ENCODE data around the gene CFAP210.

The CFAP210 gene

GRCh38 chr2:169729274-169729605, 35.0 kb upstream of the CFAP210 start:
- TF ChIP-seq TAF1 (IDR thresholded peaks at IDR 0.05; ENCODE audit: borderline replicate concordance, insufficient read depth, low read length) (no peak), FOXP2 (optimal IDR thresholded peaks at IDR 0.05; ENCODE audit: borderline replicate concordance, extremely low read depth, extremely low read length, insufficient read depth) (no peak), POLR2AphosphoS5 (IDR thresholded peaks at IDR 0.05; ENCODE audit: low read depth, low read length) (no peak), SIN3A (IDR thresholded peaks at IDR 0.05; ENCODE audit: borderline replicate concordance, insufficient read depth, low read length) (no peak)
- TF ChIP-seq, protein P1, sequence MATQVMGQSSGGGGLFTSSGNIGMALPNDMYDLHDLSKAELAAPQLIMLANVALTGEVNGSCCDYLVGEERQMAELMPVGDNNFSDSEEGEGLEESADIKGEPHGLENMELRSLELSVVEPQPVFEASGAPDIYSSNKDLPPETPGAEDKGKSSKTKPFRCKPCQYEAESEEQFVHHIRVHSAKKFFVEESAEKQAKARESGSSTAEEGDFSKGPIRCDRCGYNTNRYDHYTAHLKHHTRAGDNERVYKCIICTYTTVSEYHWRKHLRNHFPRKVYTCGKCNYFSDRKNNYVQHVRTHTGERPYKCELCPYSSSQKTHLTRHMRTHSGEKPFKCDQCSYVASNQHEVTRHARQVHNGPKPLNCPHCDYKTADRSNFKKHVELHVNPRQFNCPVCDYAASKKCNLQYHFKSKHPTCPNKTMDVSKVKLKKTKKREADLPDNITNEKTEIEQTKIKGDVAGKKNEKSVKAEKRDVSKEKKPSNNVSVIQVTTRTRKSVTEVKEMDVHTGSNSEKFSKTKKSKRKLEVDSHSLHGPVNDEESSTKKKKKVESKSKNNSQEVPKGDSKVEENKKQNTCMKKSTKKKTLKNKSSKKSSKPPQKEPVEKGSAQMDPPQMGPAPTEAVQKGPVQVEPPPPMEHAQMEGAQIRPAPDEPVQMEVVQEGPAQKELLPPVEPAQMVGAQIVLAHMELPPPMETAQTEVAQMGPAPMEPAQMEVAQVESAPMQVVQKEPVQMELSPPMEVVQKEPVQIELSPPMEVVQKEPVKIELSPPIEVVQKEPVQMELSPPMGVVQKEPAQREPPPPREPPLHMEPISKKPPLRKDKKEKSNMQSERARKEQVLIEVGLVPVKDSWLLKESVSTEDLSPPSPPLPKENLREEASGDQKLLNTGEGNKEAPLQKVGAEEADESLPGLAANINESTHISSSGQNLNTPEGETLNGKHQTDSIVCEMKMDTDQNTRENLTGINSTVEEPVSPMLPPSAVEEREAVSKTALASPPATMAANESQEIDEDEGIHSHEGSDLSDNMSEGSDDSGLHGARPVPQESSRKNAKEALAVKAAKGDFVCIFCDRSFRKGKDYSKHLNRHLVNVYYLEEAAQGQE (IDR thresholded peaks at IDR 0.05; ENCODE audit: insufficient read depth in 1 of 2, low read depth in 2 of 2, low read length in 2 of 2) = no peak

- TF ChIP-seq, protein P1 (IDR thresholded peaks at IDR 0.05; ENCODE audit: insufficient read depth in 1 of 2, low read depth in 2 of 2, low read length in 2 of 2) = no peak
- TF ChIP-seq TAF1 (IDR thresholded peaks at IDR 0.05; ENCODE audit: borderline replicate concordance, insufficient read depth, low read length) (no peak), POLR2AphosphoS5 (IDR thresholded peaks at IDR 0.05; ENCODE audit: low read depth, low read length) (no peak)
These were observed 32.9 kb upstream of the CFAP210 start for GRCh38 chr2:169727065-169727464.

DNA sequence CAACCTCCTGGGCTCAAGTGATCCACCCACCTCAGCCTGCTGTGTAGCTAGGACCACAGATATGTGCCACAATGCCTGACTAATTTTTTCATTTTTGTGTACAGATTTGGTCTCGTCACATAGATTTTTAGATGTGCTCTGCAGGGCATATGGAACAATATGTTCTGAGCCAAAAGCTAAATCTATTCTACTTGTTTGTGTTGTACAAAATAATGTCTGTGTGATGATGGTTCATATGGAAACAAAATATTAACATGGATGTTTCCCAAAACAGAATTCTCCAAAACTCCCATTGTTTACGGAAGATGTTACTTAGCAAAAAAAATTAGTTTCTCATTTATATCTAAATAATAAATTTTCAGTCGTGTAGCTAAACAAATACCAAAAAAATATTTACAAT, 26.8 kb upstream of the CFAP210 start:
- TF ChIP-seq SIN3A (IDR thresholded peaks at IDR 0.05; ENCODE audit: borderline replicate concordance, insufficient read depth, low read length) (no peak), FOXP2 (optimal IDR thresholded peaks at IDR 0.05; ENCODE audit: borderline replicate concordance, extremely low read depth, extremely low read length, insufficient read depth) (no peak), POLR2AphosphoS5 (IDR thresholded peaks at IDR 0.05; ENCODE audit: low read depth, low read length) (no peak), TAF1 (IDR thresholded peaks at IDR 0.05; ENCODE audit: borderline replicate concordance, insufficient read depth, low read length) (no peak)
- TF ChIP-seq, protein P1 (IDR thresholded peaks at IDR 0.05; ENCODE audit: insufficient read depth in 1 of 2, low read depth in 2 of 2, low read length in 2 of 2) = no peak

DNA sequence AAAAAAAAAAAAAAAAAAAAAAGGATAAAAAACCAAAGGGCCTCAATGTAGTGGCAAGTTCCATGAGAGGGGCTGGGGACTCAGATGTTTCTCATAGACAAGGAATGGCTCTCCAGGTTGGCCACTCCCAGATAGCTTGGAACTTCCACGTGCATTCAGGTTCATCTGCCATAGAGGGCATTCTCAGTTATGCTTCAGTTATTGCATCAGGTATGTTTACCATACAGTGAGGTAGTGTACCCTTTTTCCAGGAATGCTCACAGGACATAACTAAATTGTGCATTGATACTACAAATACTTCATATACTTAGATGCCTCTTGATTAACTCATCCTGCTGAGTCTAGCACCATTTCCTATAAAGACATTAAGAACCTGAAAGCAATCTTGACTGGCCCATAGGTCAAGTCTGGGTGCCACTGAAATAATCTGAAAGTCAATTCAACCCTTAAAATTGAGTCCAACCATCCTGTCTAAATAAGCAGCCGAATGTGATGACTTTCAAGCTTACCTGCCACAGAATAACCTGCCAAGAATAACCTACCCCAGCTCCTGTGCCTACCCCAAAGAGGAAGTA, 24.8 kb upstream of the CFAP210 start:
- TF ChIP-seq FOXP2 (optimal IDR thresholded peaks at IDR 0.05; ENCODE audit: borderline replicate concordance, extremely low read depth, extremely low read length, insufficient read depth) (no peak), TAF1 (IDR thresholded peaks at IDR 0.05; ENCODE audit: borderline replicate concordance, insufficient read depth, low read length) (no peak), SIN3A (IDR thresholded peaks at IDR 0.05; ENCODE audit: borderline replicate concordance, insufficient read depth, low read length) (no peak), POLR2AphosphoS5 (IDR thresholded peaks at IDR 0.05; ENCODE audit: low read depth, low read length) (no peak)
- TF ChIP-seq, protein P1 (IDR thresholded peaks at IDR 0.05; ENCODE audit: insufficient read depth in 1 of 2, low read depth in 2 of 2, low read length in 2 of 2) = no peak

GRCh38 chr2:169717691-169718063, 23.5 kb upstream of the CFAP210 start:
- no peak for TF ChIP-seq SIN3A (IDR thresholded peaks at IDR 0.05; ENCODE audit: borderline replicate concordance, insufficient read depth, low read length)
- no peak for TF ChIP-seq POLR2AphosphoS5 (IDR thresholded peaks at IDR 0.05; ENCODE audit: low read depth, low read length)
- TF ChIP-seq, protein P1 (IDR thresholded peaks at IDR 0.05; ENCODE audit: insufficient read depth in 1 of 2, low read depth in 2 of 2, low read length in 2 of 2) = no peak
- no peak for TF ChIP-seq TAF1 (IDR thresholded peaks at IDR 0.05; ENCODE audit: borderline replicate concordance, insufficient read depth, low read length)
